Transverse colon (tissue), 4 donors: ENCODE measurements around the gene ZBTB44. TPM values are rescaled to one million over a fixed set of nuclear protein-coding genes. Genes with fewer than 3 reads are reported as not detected.

Experiments used
- DNase-seq: peaks from one replicate; pipeline ENCODE4 v3.0.0-alpha.2; 2019
- H3K27ac ChIP-seq, 4 donors: fragments of 200-600 bp; sonication (generic); 2 replicates each; pipeline ENCODE4 v1.5.1; 2016 to 2018; ENCODE audit warnings: inconsistent platforms in 4 of 4
- H3K27me3 ChIP-seq: fragments of 200-600 bp; sonication (generic); 2 replicates; pipeline ENCODE4 v1.5.1; 2017; ENCODE audit warnings: inconsistent platforms
- H3K36me3 ChIP-seq, 4 donors: fragments of 200-600 bp; sonication (generic); 2 replicates each; pipeline ENCODE4 v1.5.1; 2017 to 2019; ENCODE audit warnings: inconsistent platforms in 4 of 4
- H3K4me1 ChIP-seq, 4 donors: fragments of 200-600 bp; sonication (generic); 2 replicates each; pipeline ENCODE4 v1.5.1; 2017 to 2020; ENCODE audit warnings: inconsistent platforms in 4 of 4
- H3K4me3 ChIP-seq, 4 donors: fragments of 200-600 bp; sonication (generic); 1 replicate in 1 of 4; 2 replicates in 3 of 4; pipeline versions ENCODE4 v1.5.1 to v1.6.1; 2017 to 2019; ENCODE audit warnings: inconsistent platforms in 4 of 4
- H3K9me3 ChIP-seq, 2 donors: fragments of 200-600 bp; sonication (generic); 2 replicates each; pipeline ENCODE4 v1.5.1; 2017 to 2019; ENCODE audit warnings: inconsistent platforms in 2 of 2
- CTCF ChIP-seq, 5 experiments: fragments of 200-600 bp in 3 of 5; fragments of 450-650 bp in 2 of 5; sonication (generic) in 3 of 5; IDR thresholded peaks; 1 replicate in 2 of 5; 2 replicates in 3 of 5; pipeline ENCODE4 v1.5.1; 2016 to 2017; ENCODE audit warnings: antibody characterized with exemption in 5 of 5, inconsistent platforms in 3 of 5, mild to moderate bottlenecking in 2 of 5, moderate library complexity in 1 of 5
- EP300 ChIP-seq: sonication (generic); formaldehyde crosslinking; IDR thresholded peaks from one replicate; pipeline ENCODE4 v1.6.1; 2017; ENCODE audit warnings: antibody characterized with exemption, low read depth
- POLR2A ChIP-seq: fragments of 450-650 bp; IDR thresholded peaks from one replicate; pipeline ENCODE4 v1.6.1; 2016; ENCODE audit warnings: antibody characterized with exemption, mild to moderate bottlenecking, moderate library complexity
- POLR2AphosphoS5 ChIP-seq, 3 donors: sonication (generic); formaldehyde crosslinking; IDR thresholded peaks; one replicate each; pipeline ENCODE4 v1.6.1; 2016; ENCODE audit warnings: antibody characterized with exemption in 3 of 3
- WGBS, 2 donors: methylation state at CpG; one replicate each; pipeline ENCODE4 v1.1.5; 2018; ENCODE audit warnings: low coverage in 1 of 2; 5-methylcytosine and 5-hydroxymethylcytosine counted together
- in situ Hi-C, 4 donors: fragments of 200-750 bp; cut with MboI; loops; one replicate each; pipeline versions ENCODE4 v1.15.0 to v1.15.1; 2017; ENCODE audit warnings: low sequenced_read_pairs in 3 of 4, low pct_ligation_motif_present in 1 of 4, low pct_unique_long_range_greater_than_20kb in 1 of 4
- intact Hi-C: fragments of 100-400 bp; cut with DNase I; formaldehyde crosslinking; loops from one replicate; pipeline ENCODE4 v1.15.1; 2023; ENCODE audit warnings: low total_unique reads
- total RNA-seq, 4 donors: library from RNA; depleted of rRNA; stranded (reverse); fragments of >200 nt; gene quantifications; one replicate each; pipeline ENCODE4 v1.1.0, GENCODE V29; 2016

Gene ZBTB44
- total RNA-seq, 4 donors from 2014 or later = 29.7 to 64.0 (median 48.6) TPM

DNA sequence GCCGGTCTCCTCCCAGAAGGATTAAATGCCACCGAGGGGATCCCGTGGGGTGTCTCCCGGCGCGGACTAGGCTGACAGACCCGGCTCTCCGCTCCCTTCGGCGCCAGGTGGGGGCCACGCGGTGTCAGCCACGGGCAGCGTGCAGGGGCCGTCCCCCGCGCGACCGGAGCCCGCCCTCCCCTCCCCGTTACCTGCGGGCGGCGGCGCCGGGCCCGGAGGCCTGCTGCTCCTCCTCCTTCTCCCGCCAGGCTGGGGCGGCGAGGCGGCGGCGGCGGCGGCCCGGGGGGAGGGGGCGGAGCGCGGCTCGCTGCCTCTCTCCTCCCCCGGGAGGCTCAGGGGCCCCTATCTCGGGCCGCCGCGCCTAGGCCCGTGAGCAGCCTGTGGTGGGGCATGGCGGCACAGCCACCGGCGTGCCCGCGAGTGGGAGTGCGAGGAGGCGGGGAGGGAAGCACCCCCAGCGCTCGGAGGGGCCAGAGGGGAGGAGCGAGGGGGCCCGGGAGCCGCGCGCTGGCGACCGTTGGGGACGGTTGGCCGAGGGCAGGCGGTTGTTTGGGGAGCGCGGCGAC is 450 bp downstream of the ZBTB44 start:
- intact Hi-C loops (no loop called here), in situ Hi-C loops (no loop called here)
- no peak for TF ChIP-seq EP300
- TF ChIP-seq CTCF (IDR thresholded peaks at IDR 0.05) = no peak
- no peak for TF ChIP-seq POLR2AphosphoS5 (IDR thresholded peaks at IDR 0.05)
- TF ChIP-seq POLR2A = peak; percentile 37
- 1% methylated on average over 38 of the region's 68 CpGs; no CpG with 5 or more reads in 1 of the 2 donors for WGBS, 2 donors
- Histone ChIP-seq H3K9me3 (no peaks in the 10 kb centered on the region), H3K4me1 (peaks cover 0 to 42% (median 16%) of the 10 kb centered on the region in 4 donors), H3K4me3 (peak overlapping the region; percentile 63 to 81 (median 70)), H3K36me3 (no peaks in the 10 kb centered on the region), H3K27ac (peak overlapping the region; percentile 96 to 98 (median 96)), H3K27me3 (no peaks in the 10 kb centered on the region)
- peak; percentile 79 for DNase-seq

- Histone ChIP-seq H3K36me3 (no peaks in the 10 kb centered on the region), H3K4me3 (peak overlapping the region; percentile 63 to 81 (median 70)), H3K27me3 (no peaks in the 10 kb centered on the region), H3K9me3 (no peaks in the 10 kb centered on the region), H3K27ac (peak overlapping the region; percentile 96 to 98 (median 96)), H3K4me1 (peaks cover 0 to 45% (median 16%) of the 10 kb centered on the region in 4 donors)
- TF ChIP-seq EP300 (no peak), CTCF (IDR thresholded peaks at IDR 0.05) (no peak), POLR2AphosphoS5 (IDR thresholded peaks at IDR 0.05) (no peak), POLR2A (no peak)
- no peak for DNase-seq
- in situ Hi-C loops (no loop called here), intact Hi-C loops (no loop called here)
- WGBS, 2 donors = 1% methylated on average over 10 to 21 of the region's 21 CpGs
Observed at GRCh38 chr11:130313383-130314183, 1.1 kb downstream of the ZBTB44 start.

DNA sequence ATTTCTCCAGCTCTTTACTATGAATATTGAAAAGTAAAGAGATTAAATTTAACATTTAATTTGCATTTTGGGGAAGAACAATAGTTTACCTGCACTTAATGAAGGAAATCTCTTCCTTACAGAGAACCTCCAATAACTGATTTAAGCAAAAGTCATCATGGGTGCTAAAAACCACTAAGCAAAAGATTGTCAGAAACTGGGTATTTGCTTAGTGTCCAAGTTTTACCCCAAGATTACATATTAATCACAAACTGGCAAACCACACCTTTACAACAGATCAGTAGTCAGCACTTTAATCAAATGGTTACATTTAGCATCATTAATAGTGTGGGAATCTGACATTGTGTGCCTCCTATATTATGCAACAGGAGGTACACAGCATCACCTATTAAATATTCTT is 2.7 kb downstream of the ZBTB44 start:
- H3K27me3 ChIP-seq = no peaks in the 10 kb centered on the region
- no peaks in the 10 kb centered on the region for H3K9me3 ChIP-seq
- no peaks in the 10 kb centered on the region for H3K36me3 ChIP-seq
- peaks cover 0 to 35% (median 13%) of the 10 kb centered on the region in 4 donors for H3K4me1 ChIP-seq
- no peak overlapping the region for H3K4me3 ChIP-seq
- DNase-seq = no peak
- in situ Hi-C loops (no loop called here), intact Hi-C loops (no loop called here)
- TF ChIP-seq CTCF (IDR thresholded peaks at IDR 0.05) (no peak), EP300 (no peak), POLR2A (no peak), POLR2AphosphoS5 (IDR thresholded peaks at IDR 0.05) (no peak)
- no peak overlapping the region for H3K27ac ChIP-seq

DNA sequence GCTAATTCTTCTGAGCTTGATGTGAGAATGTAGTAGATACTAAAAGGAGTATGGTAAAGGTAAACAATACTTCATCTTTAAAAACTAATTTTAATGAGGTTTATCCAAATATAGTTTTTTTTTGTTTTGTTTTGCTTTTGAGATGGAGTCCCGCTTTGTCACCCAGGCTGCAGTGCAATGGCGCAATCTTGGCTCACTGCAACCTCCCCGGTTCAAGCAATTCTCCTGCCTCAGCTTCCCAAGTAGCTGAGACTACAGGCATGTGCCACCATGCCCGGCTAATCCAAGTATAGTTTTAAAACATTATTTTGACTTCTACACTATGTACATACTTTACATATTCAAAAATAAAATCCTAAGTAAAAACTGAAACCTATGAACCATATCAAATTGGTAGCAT is 4.1 kb downstream of the ZBTB44 start:
- 78 to 82% methylated on average over 4 of the region's 4 CpGs for WGBS, 2 donors
- Histone ChIP-seq H3K36me3 (no peaks in the 10 kb centered on the region), H3K27ac (no peak overlapping the region), H3K4me1 (peaks cover 0 to 35% (median 13%) of the 10 kb centered on the region in 4 donors), H3K4me3 (no peak overlapping the region), H3K27me3 (no peaks in the 10 kb centered on the region), H3K9me3 (no peaks in the 10 kb centered on the region)
- DNase-seq = no peak
- in situ Hi-C loops (no loop called here), intact Hi-C loops (no loop called here)
- TF ChIP-seq POLR2AphosphoS5 (IDR thresholded peaks at IDR 0.05) = no peak
- TF ChIP-seq POLR2A = no peak
- TF ChIP-seq EP300 = no peak
- TF ChIP-seq CTCF (IDR thresholded peaks at IDR 0.05) = no peak
